ENCODE results near the gene COL20A1.

The COL20A1 gene

GRCh38 chr20:63369724-63370617 is 77.0 kb downstream of the COL20A1 start:
- DNase-seq (ENCODE audit: low read depth in 1 of 2, low spot score in 1 of 2): no peak
- in situ Hi-C loops (cut with HindIII; ENCODE audit: low pct_unique_long_range_greater_than_20kb, low sequenced_read_pairs): no loop called here

GRCh38 chr20:63370618-63371187 is 77.7 kb downstream of the COL20A1 start:
- no peak for TF ChIP-seq JUND (IDR thresholded peaks at IDR 0.05; ENCODE audit: low read depth)
- in situ Hi-C loops (cut with HindIII; ENCODE audit: low pct_unique_long_range_greater_than_20kb, low sequenced_read_pairs): no loop called here
- no peak for DNase-seq (ENCODE audit: low read depth in 1 of 2, low spot score in 1 of 2)

More at GRCh38 chr20:63369724-63370617, 77.0 kb downstream of the COL20A1 start:
- no peak for TF ChIP-seq JUND (IDR thresholded peaks at IDR 0.05; ENCODE audit: low read depth)

- in situ Hi-C loops (cut with HindIII; ENCODE audit: low pct_unique_long_range_greater_than_20kb, low sequenced_read_pairs): no loop called here
- no peak for TF ChIP-seq JUND (IDR thresholded peaks at IDR 0.05; ENCODE audit: low read depth)
- no peak for DNase-seq (ENCODE audit: low read depth in 1 of 2, low spot score in 1 of 2)
These were observed 78.4 kb downstream of the COL20A1 start for GRCh38 chr20:63371291-63371865.

- TF ChIP-seq JUND (IDR thresholded peaks at IDR 0.05; ENCODE audit: low read depth): no peak
- DNase-seq (ENCODE audit: low read depth in 1 of 2, low spot score in 1 of 2): no peak
- in situ Hi-C loops (cut with HindIII; ENCODE audit: low pct_unique_long_range_greater_than_20kb, low sequenced_read_pairs): no loop called here
These were observed 80.2 kb downstream of the COL20A1 start for GRCh38 chr20:63372971-63373885.

GRCh38 chr20:63373996-63374395 is 81.0 kb downstream of the COL20A1 start:
- no peak for DNase-seq (ENCODE audit: low read depth in 1 of 2, low spot score in 1 of 2)
- no peak for TF ChIP-seq JUND (IDR thresholded peaks at IDR 0.05; ENCODE audit: low read depth)
- in situ Hi-C loops (cut with HindIII; ENCODE audit: low pct_unique_long_range_greater_than_20kb, low sequenced_read_pairs): no loop called here

- DNase-seq (ENCODE audit: low read depth in 1 of 2, low spot score in 1 of 2): no peak
- in situ Hi-C loops (cut with HindIII; ENCODE audit: low pct_unique_long_range_greater_than_20kb, low sequenced_read_pairs): no loop called here
- no peak for TF ChIP-seq JUND (IDR thresholded peaks at IDR 0.05; ENCODE audit: low read depth)
These were observed 81.5 kb downstream of the COL20A1 start for GRCh38 chr20:63374504-63374903.

- no peak for DNase-seq (ENCODE audit: low read depth in 1 of 2, low spot score in 1 of 2)
- TF ChIP-seq JUND (IDR thresholded peaks at IDR 0.05; ENCODE audit: low read depth): no peak
- in situ Hi-C loops (cut with HindIII; ENCODE audit: low pct_unique_long_range_greater_than_20kb, low sequenced_read_pairs): no loop called here
These were observed 82.5 kb downstream of the COL20A1 start for GRCh38 chr20:63375438-63375837.

GRCh38 chr20:63376283-63377250 is 83.6 kb downstream of the COL20A1 start:
- in situ Hi-C loops (cut with HindIII; ENCODE audit: low pct_unique_long_range_greater_than_20kb, low sequenced_read_pairs): no loop called here
- no peak for DNase-seq (ENCODE audit: low read depth in 1 of 2, low spot score in 1 of 2)
- no peak for TF ChIP-seq JUND (IDR thresholded peaks at IDR 0.05; ENCODE audit: low read depth)

- DNase-seq (ENCODE audit: low read depth in 1 of 2, low spot score in 1 of 2): no peak
- in situ Hi-C loops (cut with HindIII; ENCODE audit: low pct_unique_long_range_greater_than_20kb, low sequenced_read_pairs): no loop called here
- TF ChIP-seq JUND (IDR thresholded peaks at IDR 0.05; ENCODE audit: low read depth): no peak
These were observed 84.4 kb downstream of the COL20A1 start for GRCh38 chr20:63377256-63377941.

- no peak for DNase-seq (ENCODE audit: low read depth in 1 of 2, low spot score in 1 of 2)
- in situ Hi-C loops (cut with HindIII; ENCODE audit: low pct_unique_long_range_greater_than_20kb, low sequenced_read_pairs): no loop called here
- TF ChIP-seq JUND (IDR thresholded peaks at IDR 0.05; ENCODE audit: low read depth): no peak
These were observed 85.0 kb downstream of the COL20A1 start for GRCh38 chr20:63377951-63378381.

- no peak for TF ChIP-seq JUND (IDR thresholded peaks at IDR 0.05; ENCODE audit: low read depth)
- peak; percentile 69 to 87 for DNase-seq (ENCODE audit: low read depth in 1 of 2, low spot score in 1 of 2)
- in situ Hi-C loops (cut with HindIII; ENCODE audit: low pct_unique_long_range_greater_than_20kb, low sequenced_read_pairs): no loop called here
These were observed 85.6 kb downstream of the COL20A1 start for GRCh38 chr20:63378626-63379025.

Data from T47D (cell line).